Nephron progenitor cell (in vitro differentiated cells): ENCODE data around the gene HNRNPAB.

Source experiments
- DNase-seq: peaks from one replicate; pipeline ENCODE4 v3.0.0; 2021
- H3K27ac Mint-ChIP-seq: 2 replicates; pipeline ENCODE4 v1.8.0; 2021; ENCODE audit warnings: mild to moderate bottlenecking, moderate library complexity, mixed read lengths
- H3K27me3 Mint-ChIP-seq: 2 replicates; pipeline ENCODE4 v1.8.0; 2021; ENCODE audit warnings: mild to moderate bottlenecking, low read depth, mixed read lengths; ENCODE audit not compliant: poor library complexity
- H3K36me3 Mint-ChIP-seq: 2 replicates; pipeline ENCODE4 v1.8.0; 2021; ENCODE audit warnings: low read depth, mixed read lengths
- H3K4me1 Mint-ChIP-seq: 2 replicates; pipeline ENCODE4 v1.8.0; 2021; ENCODE audit warnings: mixed read lengths
- H3K4me3 Mint-ChIP-seq: 2 replicates; pipeline ENCODE4 v1.8.0; 2021; ENCODE audit warnings: mild to moderate bottlenecking, moderate library complexity, mixed read lengths
- H3K9me3 Mint-ChIP-seq: 2 replicates; pipeline ENCODE4 v1.8.0; 2021; ENCODE audit warnings: mild to moderate bottlenecking, moderate library complexity, mixed read lengths
- CTCF ChIP-seq: fragments of 200-600 bp; sonication (generic); IDR thresholded peaks from 2 replicates; pipeline ENCODE4 v1.5.0; 2021; ENCODE audit warnings: antibody characterized with exemption

Gene HNRNPAB

DNA sequence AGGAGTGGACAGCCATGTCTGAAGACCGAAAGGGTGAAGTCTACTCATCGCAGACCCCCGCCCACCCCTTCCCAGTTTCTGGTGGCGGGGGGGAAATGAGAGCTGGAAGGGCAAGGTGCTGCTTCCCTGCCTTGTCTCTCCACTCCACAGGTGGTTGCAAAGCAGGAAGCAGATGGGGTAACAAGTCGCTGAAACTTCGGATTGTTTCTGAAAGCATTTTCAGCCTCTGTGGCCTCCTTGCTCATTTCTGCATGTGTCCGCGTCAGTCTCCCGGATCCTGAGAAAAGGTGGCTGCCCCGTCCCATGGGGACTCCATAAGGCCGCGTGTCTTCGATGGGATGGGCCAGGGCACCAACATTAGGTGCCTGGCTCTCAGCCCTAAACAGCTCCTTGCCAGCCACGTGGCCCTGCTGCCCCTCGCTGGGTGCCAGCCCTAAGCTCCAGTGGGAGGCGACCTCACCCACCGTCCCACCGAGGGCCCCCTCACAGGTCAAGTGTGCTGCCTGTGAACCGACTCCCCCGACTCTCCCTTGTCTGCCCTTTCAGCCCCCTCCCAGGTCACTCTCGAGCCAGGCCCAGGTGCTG is 27.3 kb downstream of the HNRNPAB start:
- Mint-ChIP-seq H3K36me3 (peaks cover 46% of the 10 kb centered on the region), H3K4me3 (peak overlapping the region; percentile 82), H3K27me3 (peaks cover 11% of the 10 kb centered on the region), H3K4me1 (peaks cover 40% of the 10 kb centered on the region), H3K27ac (no peak overlapping the region), H3K9me3 (no peaks in the 10 kb centered on the region)
- DNase-seq: no peak
- TF ChIP-seq CTCF: no peak

DNA sequence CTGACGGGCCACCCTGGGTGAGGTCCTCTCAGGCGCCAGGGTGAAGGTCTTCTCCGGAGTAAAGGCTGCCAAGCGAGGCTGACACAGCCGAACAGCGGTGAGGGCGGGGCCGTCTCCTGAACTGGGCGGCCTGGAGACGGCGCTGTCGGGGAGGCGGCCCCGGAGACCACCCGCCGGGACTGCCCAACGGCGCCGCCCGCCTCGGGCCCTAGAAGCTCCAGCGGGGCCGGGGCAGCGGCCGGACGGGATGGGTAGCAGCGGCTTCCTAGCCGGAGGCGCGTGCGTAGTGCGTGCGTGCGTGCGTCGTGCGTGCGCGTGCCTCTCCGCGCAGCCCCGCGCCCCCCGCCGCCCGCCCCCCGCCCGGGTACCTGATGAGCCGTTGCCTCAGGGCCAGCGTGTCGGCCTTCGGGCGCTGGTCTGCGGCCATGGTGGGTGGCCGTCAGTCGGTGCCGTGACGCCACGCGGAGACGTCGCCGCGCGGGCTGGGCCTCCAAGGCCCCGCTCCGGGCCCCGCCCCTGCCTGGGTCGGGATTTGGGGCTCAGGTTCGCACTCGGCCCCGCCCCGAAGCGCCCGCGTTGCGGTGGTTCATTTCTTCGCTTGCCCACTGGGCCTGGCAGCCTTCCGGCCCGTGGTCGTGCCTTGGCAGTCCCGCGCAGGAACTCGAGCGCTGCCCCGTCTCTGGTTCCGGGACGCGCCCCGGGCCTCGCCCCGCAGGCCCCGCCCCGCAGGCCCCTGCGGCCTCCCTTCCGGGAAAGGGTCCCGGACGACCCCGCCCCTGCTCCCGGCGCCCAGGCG is 28.0 kb downstream of the HNRNPAB start, which contains the start of gene PHYKPL:
PHYKPL (minus strand) TSS at position 679 of the 796 bp plus-strand sequence; CDS start at position 427, 252 bp downstream.
- Mint-ChIP-seq H3K9me3 (no peaks in the 10 kb centered on the region), H3K27ac (no peak within 1 kb of the TSS)

GRCh38 chr5:178232920-178233429 is 28.6 kb downstream of the HNRNPAB start:
- H3K27ac Mint-ChIP-seq: no peak overlapping the region

More for the DNA sequence above, 28.0 kb downstream of the HNRNPAB start, which contains the start of gene PHYKPL:
- peaks cover 47% of the 10 kb centered on the region for H3K4me1 Mint-ChIP-seq
- peak; percentile 78 for DNase-seq
- TF ChIP-seq CTCF: no peak
- peak within 1 kb of the TSS; percentile 82 for H3K4me3 Mint-ChIP-seq
- H3K27me3 Mint-ChIP-seq: peaks cover 11% of the 10 kb centered on the region
- H3K36me3 Mint-ChIP-seq: peaks cover 39% of the 10 kb centered on the region

DNA sequence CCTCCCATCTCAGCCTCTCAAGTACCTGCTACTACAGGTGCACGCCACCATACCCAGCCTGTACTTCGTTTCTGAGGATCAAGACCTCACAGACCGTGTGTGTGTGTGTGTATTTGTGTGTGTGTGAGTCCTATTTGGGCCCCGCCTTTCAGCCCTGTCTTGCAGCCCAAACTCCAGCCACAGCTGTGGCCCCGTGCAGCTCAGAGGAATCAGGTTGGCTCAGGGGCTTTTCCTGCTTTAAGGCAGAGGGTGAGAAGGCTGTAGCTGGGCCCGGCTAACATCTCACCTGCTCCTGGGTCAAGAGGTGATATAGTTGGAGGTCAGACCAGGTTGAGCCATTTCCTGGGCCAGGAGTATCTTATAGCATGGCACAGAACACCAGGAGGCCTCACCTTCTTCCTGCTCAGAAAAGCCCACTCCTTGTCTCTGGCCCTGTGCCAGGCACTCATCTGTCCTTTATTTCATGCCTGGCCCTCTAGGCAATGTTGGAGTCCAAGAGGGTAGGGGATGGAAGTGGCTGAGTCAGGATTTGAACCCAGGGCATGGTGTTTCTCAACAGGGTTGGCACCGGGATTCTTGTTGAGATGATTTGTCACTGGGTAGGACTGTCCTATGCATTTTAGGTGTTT is 29.9 kb downstream of the HNRNPAB start:
- DNase-seq: no peak
- Mint-ChIP-seq H3K27me3 (peaks cover 11% of the 10 kb centered on the region), H3K4me3 (no peak overlapping the region), H3K27ac (no peak overlapping the region), H3K4me1 (peaks cover 57% of the 10 kb centered on the region), H3K9me3 (no peaks in the 10 kb centered on the region), H3K36me3 (peaks cover 20% of the 10 kb centered on the region)
- TF ChIP-seq CTCF: no peak

More at GRCh38 chr5:178232920-178233429, 28.6 kb downstream of the HNRNPAB start:
- peak overlapping the region; percentile 69 for H3K4me3 Mint-ChIP-seq
- H3K4me1 Mint-ChIP-seq: peaks cover 51% of the 10 kb centered on the region
- TF ChIP-seq CTCF: no peak
- DNase-seq: no peak
- peaks cover 32% of the 10 kb centered on the region for H3K36me3 Mint-ChIP-seq
- H3K9me3 Mint-ChIP-seq: no peaks in the 10 kb centered on the region
- H3K27me3 Mint-ChIP-seq: peaks cover 11% of the 10 kb centered on the region

DNA sequence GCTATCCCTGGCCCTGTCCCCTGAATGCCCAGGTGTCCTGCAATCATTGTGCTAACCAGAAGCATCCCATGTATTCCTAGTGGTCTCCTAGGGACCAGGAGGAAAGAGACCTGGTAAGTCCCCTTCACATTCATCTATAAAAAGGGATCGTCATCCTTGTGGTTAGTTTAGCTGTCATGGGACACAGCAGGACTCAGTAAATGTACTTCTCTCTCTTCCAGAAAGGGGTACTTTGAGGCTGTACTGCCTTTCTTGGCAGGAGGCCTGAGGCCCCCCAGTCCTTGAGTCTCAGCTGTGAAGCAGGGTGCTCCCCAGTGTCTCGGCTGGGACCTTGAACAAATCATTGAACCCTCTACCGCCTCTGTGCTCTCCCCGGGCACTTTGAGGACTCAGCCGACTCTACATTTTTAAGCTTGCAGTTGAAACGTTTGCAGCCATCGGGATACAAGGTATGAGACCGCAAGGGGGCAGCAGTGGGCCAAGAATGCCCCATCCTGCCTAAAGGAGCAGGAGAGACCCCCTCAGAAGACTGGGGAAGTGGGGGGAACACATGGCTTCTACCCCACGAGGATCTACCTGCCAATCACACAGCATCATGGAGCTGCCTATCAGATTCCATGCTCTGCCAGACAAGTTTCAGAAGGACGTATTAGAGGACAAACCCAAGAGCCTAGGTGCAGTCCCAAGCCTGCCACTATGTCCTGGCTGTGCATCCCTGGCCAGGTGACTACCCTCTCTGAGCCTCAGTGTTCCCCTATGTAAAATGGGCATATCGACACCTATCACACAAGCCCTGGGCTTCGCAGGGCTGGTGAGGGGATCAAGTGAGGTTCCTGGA is 30.6 kb downstream of the HNRNPAB start:
- peak; percentile 92 for DNase-seq
- H3K27me3 Mint-ChIP-seq: peaks cover 11% of the 10 kb centered on the region
- peaks cover 55% of the 10 kb centered on the region for H3K4me1 Mint-ChIP-seq
- peak; percentile 80 for TF ChIP-seq CTCF
- H3K4me3 Mint-ChIP-seq: no peak overlapping the region
- H3K27ac Mint-ChIP-seq: no peak overlapping the region
- H3K36me3 Mint-ChIP-seq: peaks cover 12% of the 10 kb centered on the region
- no peaks in the 10 kb centered on the region for H3K9me3 Mint-ChIP-seq
